SK-N-MC (cell line): ENCODE measurements around the gene CREB3L2.

Source experiments
- EZH2 ChIP-seq: fragments of 200-600 bp; sonication (generic); IDR thresholded peaks from one replicate; pipeline ENCODE4 v1.6.1; 2017; ENCODE audit warnings: antibody characterized with exemption
- FOXP2 ChIP-seq: optimal IDR thresholded peaks from 2 replicates; pipeline ENCODE3; 2011; ENCODE audit warnings: mild to moderate bottlenecking, moderate library complexity; ENCODE audit not compliant: insufficient read depth; ENCODE audit errors: extremely low read length, control extremely low read depth
- POLR2AphosphoS5 ChIP-seq: IDR thresholded peaks from 2 replicates; pipeline ENCODE4 v1.6.1; 2012; ENCODE audit warnings: mild to moderate bottlenecking, low read depth, low read length, borderline replicate concordance

DNA sequence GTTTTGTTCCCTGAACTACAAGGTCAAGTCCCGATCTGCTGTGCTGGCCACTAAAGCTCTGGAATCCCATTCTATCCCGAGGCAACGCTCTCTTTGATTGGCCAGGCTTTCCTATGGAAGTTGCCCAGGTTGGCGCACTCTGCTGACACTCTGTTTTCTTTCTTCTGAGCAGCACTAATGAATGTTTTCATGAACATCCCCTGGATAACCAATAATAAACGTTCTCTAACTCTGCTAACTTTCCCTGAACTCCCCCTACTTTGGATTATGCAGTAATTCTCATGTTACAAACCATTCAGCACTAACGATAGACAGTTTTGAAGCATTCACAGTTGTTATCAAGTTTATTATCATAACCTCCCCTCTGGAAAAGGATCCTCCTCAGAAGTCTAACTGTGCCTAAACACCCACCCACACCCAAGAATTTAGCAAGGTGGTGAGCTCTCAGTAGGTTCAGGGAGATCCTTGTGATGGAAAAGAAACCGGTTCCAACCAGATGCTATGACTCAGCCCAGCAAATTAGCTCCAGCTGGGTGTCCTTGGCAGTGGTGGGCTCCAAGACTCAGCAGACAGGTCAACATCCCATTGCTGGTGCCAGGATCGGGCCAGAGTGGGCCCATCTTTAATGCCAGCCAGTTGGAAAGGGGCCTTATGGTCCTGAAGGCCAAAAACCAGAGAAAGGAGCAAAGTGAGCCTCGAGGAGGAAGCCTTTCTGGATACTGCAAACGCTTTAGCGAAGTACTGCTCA is 68.4 kb downstream of the CREB3L2 start:
- no peak for TF ChIP-seq EZH2
- no peak for TF ChIP-seq POLR2AphosphoS5
- TF ChIP-seq FOXP2, result no peak
